Testis (tissue), 2 donors: ENCODE results near the gene PHLPP2.

Experiments used
- POLR2A ChIP-seq: fragments of 450-650 bp; IDR thresholded peaks from one replicate; pipeline ENCODE4 v1.6.1; 2017; ENCODE audit warnings: antibody characterized with exemption, mild to moderate bottlenecking, moderate library complexity
- TF ChIP-seq, protein P1 (sequence below), 3 experiments: fragments of 450-650 bp in 2 of 3; fragments of 200-600 bp in 1 of 3; sonication (generic) in 1 of 3; IDR thresholded peaks; one replicate each; pipeline ENCODE4 v1.5.1; 2016 to 2019; ENCODE audit warnings: antibody characterized with exemption in 3 of 3, mild to moderate bottlenecking in 2 of 3, moderate library complexity in 1 of 3

DNA sequence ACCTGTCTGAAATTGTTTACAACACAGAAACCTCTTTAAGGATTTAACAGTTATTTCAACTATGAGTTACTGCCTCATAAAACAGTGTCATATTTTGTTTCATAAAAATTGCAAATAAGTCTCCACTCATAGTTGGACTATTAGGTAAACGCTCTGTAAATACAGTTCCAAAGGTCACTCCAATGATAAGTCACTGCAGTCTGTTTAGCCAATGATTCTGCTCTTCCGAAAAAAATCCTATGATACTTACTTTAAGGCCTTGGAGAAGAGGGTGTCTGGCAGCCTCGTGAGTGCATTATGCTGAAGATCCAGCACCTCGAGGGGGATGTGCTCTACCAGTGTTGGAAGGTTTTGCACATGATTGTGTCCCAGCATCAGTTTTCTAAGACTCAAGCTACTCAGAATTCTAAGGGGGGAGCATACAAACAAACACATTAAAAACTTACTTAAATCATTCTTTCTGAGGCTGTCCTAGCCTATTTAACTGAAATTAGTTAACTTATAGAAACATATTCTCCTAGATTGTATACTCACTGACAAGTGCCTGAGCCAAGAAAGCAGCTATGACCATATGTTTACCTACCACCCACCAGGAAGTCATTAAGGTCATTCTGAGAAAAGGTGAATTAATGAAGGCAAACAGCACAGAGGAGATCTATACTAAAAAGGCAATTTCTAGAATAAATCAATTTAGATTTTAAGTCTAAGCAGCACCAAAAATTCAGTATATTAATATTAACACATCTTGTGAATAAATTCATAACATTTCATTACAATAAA, 57.4 kb downstream of the PHLPP2 start:
- TF ChIP-seq, protein P1, sequence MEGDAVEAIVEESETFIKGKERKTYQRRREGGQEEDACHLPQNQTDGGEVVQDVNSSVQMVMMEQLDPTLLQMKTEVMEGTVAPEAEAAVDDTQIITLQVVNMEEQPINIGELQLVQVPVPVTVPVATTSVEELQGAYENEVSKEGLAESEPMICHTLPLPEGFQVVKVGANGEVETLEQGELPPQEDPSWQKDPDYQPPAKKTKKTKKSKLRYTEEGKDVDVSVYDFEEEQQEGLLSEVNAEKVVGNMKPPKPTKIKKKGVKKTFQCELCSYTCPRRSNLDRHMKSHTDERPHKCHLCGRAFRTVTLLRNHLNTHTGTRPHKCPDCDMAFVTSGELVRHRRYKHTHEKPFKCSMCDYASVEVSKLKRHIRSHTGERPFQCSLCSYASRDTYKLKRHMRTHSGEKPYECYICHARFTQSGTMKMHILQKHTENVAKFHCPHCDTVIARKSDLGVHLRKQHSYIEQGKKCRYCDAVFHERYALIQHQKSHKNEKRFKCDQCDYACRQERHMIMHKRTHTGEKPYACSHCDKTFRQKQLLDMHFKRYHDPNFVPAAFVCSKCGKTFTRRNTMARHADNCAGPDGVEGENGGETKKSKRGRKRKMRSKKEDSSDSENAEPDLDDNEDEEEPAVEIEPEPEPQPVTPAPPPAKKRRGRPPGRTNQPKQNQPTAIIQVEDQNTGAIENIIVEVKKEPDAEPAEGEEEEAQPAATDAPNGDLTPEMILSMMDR (IDR thresholded peaks at IDR 0.05) = no peak
- TF ChIP-seq POLR2A = no peak
